ENCODE measurements around the gene NDUFB8. TPM values are rescaled to one million over a fixed set of nuclear protein-coding genes. Genes with fewer than 3 reads are reported as not detected.

NDUFB8 gene
- total RNA-seq, 1 donor: 158 TPM

DNA sequence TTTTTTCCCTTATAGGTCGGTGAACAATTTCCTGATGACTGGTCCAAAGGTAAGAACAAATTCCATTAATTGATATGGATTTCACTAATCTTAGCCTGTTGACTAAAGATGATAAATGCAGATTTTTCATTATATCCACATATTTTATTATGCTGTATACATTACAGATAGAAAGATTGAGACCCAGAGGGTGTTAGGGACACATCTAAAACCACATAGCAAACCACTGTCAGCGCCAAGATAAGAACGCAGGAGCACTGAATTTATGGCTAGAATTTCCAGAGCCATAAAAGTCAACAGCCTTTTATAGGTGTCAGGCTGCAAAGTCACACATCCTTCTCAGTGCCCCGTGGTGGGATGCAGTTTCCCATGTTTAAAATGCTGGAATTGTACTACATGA lies 50.6 kb downstream of the NDUFB8 start:
- no peak for DNase-seq (ENCODE audit: low read depth in 2 of 3, low spot score in 2 of 3)

DNA sequence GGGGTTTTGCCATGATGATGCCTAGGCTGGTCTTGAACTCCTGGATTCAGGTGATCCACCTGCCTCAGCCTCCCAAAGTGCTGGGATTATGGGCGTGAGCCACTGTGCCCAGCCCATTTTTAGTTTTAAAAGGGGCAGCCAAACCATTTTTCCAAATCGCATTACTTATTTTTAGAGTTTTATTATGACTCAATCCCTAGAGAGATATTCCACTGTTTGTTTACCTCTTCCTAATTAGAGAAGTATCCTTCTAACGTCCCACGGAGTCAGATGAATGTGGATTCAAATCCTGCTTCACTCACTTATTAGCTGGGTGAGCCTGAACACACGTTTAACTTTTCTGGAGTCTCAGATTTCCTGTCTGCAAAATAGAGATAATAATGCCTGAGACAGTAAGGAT lies 51.7 kb downstream of the NDUFB8 start:
- no peak for DNase-seq (ENCODE audit: low read depth in 2 of 3, low spot score in 2 of 3)

Other genes starting within 250 kb of the NDUFB8 start
- 11.3 TPM for gene BLOC1S2, start 243.2 kb downstream of the NDUFB8 start, total RNA-seq
- not detected for gene PKD2L1, start 199.6 kb downstream of the NDUFB8 start, total RNA-seq
- 21.3 TPM for gene SCD, start 182.6 kb downstream of the NDUFB8 start, total RNA-seq
- gene WNT8B, start 66.9 kb downstream of the NDUFB8 start, total RNA-seq: not detected
- 9.7 TPM for gene SEC31B, start 10.0 kb downstream of the NDUFB8 start, total RNA-seq
- 14.0 TPM for gene HIF1AN, start 6.1 kb upstream of the NDUFB8 start, total RNA-seq
- not detected for gene PAX2, start 215.7 kb upstream of the NDUFB8 start, total RNA-seq